Measurements from ENCODE around the gene HHAT.

DNA sequence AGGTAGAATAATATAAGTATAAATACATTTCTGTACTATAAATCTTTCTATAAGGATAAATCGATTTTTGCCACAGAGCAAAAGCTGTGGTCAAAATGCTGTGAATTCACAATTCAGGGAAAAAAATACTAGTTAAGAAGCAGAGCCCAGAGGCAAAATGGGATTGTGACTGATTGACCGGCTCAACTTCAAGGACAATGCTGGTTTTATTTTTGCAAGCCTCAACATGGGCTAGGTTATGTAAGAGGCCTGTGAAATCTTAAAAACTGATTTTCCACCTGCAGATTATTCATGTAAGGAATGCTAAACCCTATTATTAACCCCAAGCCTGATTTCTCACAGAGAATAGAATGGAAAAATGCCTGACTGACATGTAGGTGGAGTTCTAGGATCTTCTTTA is 155.1 kb downstream of the HHAT start:
- TF ChIP-seq, protein P1, sequence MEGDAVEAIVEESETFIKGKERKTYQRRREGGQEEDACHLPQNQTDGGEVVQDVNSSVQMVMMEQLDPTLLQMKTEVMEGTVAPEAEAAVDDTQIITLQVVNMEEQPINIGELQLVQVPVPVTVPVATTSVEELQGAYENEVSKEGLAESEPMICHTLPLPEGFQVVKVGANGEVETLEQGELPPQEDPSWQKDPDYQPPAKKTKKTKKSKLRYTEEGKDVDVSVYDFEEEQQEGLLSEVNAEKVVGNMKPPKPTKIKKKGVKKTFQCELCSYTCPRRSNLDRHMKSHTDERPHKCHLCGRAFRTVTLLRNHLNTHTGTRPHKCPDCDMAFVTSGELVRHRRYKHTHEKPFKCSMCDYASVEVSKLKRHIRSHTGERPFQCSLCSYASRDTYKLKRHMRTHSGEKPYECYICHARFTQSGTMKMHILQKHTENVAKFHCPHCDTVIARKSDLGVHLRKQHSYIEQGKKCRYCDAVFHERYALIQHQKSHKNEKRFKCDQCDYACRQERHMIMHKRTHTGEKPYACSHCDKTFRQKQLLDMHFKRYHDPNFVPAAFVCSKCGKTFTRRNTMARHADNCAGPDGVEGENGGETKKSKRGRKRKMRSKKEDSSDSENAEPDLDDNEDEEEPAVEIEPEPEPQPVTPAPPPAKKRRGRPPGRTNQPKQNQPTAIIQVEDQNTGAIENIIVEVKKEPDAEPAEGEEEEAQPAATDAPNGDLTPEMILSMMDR (IDR thresholded peaks at IDR 0.05; ENCODE audit: low read depth, low read length): no peak
- no peak for TF ChIP-seq POLR2A (IDR thresholded peaks at IDR 0.05; ENCODE audit: extremely low read depth, insufficient read length)
- TF ChIP-seq, protein P2, sequence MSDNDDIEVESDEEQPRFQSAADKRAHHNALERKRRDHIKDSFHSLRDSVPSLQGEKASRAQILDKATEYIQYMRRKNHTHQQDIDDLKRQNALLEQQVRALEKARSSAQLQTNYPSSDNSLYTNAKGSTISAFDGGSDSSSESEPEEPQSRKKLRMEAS (IDR thresholded peaks at IDR 0.05; ENCODE audit: low read depth, low read length): no peak
